BE2C (cell line): Measurements from ENCODE around the gene TRPM8.

Experiments
- DNase-seq: peaks from one replicate; pipeline ENCODE4 v3.0.0-alpha.2; 2020
- H3K27me3 ChIP-seq: fragments of 250-450 bp; sonication (Bioruptor Pico); 2 replicates; pipeline ENCODE4 v1.5.1; 2020; ENCODE audit warnings: mild to moderate bottlenecking
- H3K36me3 ChIP-seq: fragments of 250-450 bp; sonication (Bioruptor Pico); 2 replicates; pipeline ENCODE4 v1.5.1; 2020; ENCODE audit warnings: mild to moderate bottlenecking
- H3K4me1 ChIP-seq: fragments of 250-450 bp; sonication (Bioruptor Pico); 2 replicates; pipeline ENCODE4 v1.5.1; 2020
- H3K4me3 ChIP-seq: 2 replicates; pipeline ENCODE4 v1.5.1; 2011; ENCODE audit warnings: low read depth, low read length
- H3K9me3 ChIP-seq: fragments of 250-450 bp; sonication (Bioruptor Pico); 2 replicates; pipeline ENCODE4 v1.5.1; 2020
- CTCF ChIP-seq: IDR thresholded peaks from 2 replicates; pipeline ENCODE4 v1.5.1; 2012; ENCODE audit warnings: mild to moderate bottlenecking, low read depth, low read length

The TRPM8 gene

DNA sequence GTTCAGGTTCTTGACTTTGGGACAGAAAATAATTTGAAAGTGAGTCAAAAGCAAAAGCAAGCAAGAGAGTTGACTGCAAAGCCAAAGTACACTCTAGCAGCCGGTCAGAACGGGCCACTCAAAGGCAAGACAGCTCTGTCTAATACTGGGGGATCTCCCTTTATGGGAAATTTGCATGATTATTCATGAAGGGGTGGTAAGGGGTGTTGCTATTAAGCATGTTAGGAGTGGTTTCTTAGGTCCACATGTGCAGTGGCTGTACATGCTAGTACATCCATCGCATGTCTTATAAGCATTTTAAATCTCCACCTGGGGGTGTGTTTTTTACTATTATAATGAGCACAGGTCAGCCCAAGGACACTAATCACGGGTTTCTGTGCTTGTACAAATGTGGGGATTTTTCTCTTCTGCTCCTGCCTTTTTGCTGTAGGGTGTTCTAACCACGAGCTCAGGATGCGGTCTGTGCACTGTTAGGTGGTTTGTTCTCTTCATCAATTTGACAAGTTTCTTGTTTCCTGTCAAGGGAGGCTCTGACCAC, 73.2 kb downstream of the TRPM8 start:
- H3K4me3 ChIP-seq: peak overlapping the region; percentile 18
- peaks cover 36% of the 10 kb centered on the region for H3K4me1 ChIP-seq
- H3K36me3 ChIP-seq: no peaks in the 10 kb centered on the region
- peak; percentile 29 for DNase-seq
- no peaks in the 10 kb centered on the region; the same call in 1 of the 2 replicates for H3K9me3 ChIP-seq
- no peaks in the 10 kb centered on the region for H3K27me3 ChIP-seq
- no peak for TF ChIP-seq CTCF

- peaks cover 40% of the 10 kb centered on the region for H3K4me1 ChIP-seq
- no peak for TF ChIP-seq CTCF
- no peaks in the 10 kb centered on the region for H3K36me3 ChIP-seq
- no peaks in the 10 kb centered on the region for H3K27me3 ChIP-seq
- H3K4me3 ChIP-seq: no peak overlapping the region
- DNase-seq: no peak
- no peaks in the 10 kb centered on the region; the same call in 1 of the 2 replicates for H3K9me3 ChIP-seq
Observed at GRCh38 chr2:233991196-233991595, 74.0 kb downstream of the TRPM8 start.

- TF ChIP-seq CTCF: no peak
- no peaks in the 10 kb centered on the region for H3K36me3 ChIP-seq
- no peak overlapping the region for H3K4me3 ChIP-seq
- H3K4me1 ChIP-seq: peaks cover 42% of the 10 kb centered on the region
- DNase-seq: no peak
- no peaks in the 10 kb centered on the region; the same call in 1 of the 2 replicates for H3K9me3 ChIP-seq
- H3K27me3 ChIP-seq: no peaks in the 10 kb centered on the region
Observed at GRCh38 chr2:233992513-233993217, 75.5 kb downstream of the TRPM8 start.

DNA sequence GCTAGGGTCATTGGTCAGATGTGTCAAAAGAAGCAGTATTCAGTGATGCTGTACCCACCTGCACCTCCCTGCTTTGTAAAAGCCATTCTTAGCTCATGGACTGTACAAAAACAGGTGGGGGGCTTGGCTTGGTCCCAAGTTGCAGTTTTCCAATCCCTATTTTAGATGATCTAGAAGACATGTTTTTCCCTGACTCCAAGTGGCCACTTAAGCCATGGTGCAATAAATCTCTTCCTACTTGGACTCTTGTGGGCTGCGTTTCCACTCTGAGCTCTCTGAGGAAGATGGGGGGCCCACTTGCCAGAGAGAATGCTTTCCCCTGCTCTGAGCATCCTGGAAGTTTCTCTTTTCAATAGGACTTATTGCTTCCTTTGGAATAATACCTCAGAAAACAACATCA, 76.3 kb downstream of the TRPM8 start:
- no peak overlapping the region for H3K4me3 ChIP-seq
- H3K36me3 ChIP-seq: no peaks in the 10 kb centered on the region
- no peaks in the 10 kb centered on the region for H3K27me3 ChIP-seq
- H3K4me1 ChIP-seq: peaks cover 34% of the 10 kb centered on the region
- no peaks in the 10 kb centered on the region; the same call in 1 of the 2 replicates for H3K9me3 ChIP-seq
- DNase-seq: no peak
- no peak for TF ChIP-seq CTCF

DNA sequence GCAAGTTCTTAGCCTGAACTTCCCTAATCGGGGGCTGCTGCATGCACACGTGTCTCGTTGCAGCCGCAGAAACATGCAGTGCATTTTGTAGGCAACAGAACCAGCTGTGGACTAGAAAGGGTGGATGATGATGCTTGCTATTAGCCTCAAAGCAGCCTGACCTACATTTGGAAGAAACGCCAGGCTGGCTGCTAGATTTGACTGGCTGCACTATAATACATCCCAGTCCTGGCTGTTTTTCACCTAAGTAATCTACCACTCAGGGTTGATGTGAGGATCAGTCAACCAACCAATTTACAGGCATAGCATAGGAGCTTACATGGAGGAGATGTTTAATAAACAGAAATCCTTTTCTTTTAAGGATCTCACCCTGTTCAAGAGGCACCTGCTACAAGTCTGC, 77.0 kb downstream of the TRPM8 start:
- no peak for DNase-seq
- Histone ChIP-seq H3K4me3 (no peak overlapping the region), H3K36me3 (no peaks in the 10 kb centered on the region), H3K4me1 (peaks cover 32% of the 10 kb centered on the region), H3K27me3 (no peaks in the 10 kb centered on the region), H3K9me3 (no peaks in the 10 kb centered on the region; the same call in 1 of the 2 replicates)
- TF ChIP-seq CTCF: no peak

DNA sequence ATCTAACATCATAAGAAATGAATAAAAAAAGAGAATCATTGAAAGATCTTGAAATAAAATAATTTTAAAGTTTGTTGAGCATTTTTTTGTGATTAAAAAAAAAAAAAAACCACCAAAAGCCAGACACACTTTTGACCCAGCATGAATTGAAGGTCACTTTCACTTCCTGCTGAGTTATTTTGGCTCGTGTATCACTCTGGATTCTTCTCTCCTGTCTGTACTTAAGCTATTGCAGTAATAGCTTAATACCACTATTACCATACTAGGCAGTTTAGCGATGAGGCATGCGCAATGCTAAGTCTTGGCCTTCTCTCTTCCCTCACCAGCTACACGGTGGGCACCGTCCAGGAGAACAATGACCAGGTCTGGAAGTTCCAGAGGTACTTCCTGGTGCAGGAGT, 78.8 kb downstream of the TRPM8 start:
- H3K4me1 ChIP-seq: peaks cover 26% of the 10 kb centered on the region
- no peaks in the 10 kb centered on the region for H3K36me3 ChIP-seq
- H3K4me3 ChIP-seq: no peak overlapping the region
- no peak for DNase-seq
- TF ChIP-seq CTCF: no peak
- H3K27me3 ChIP-seq: no peaks in the 10 kb centered on the region
- no peaks in the 10 kb centered on the region; the same call in 1 of the 2 replicates for H3K9me3 ChIP-seq
